Umbilical cord (tissue), 2 donors: ENCODE data around the gene MBOAT2. TPM values are rescaled to one million over a fixed set of nuclear protein-coding genes. Genes with fewer than 3 reads are reported as not detected.
"Not testable (repeated sequence)": the region's sequence is repeated elsewhere in the genome, so short reads cannot be mapped to it uniquely, and the experiment has no call there.

Source experiments
- DNase-seq: peaks from one replicate; pipeline ENCODE4 v3.0.0-alpha.2; 2015; ENCODE audit warnings: low spot score
- total RNA-seq: library from RNA; depleted of rRNA; stranded (reverse); fragments of >200 nt; gene quantifications from one replicate; pipeline ENCODE4 v1.2.3, GENCODE V29; 2014; ENCODE audit warnings: low replicate concordance; ENCODE audit not compliant: insufficient read depth

MBOAT2 gene
- total RNA-seq, 1 donor from 2014 or later = 34.2 TPM

GRCh38 chr2:8992643-8993042, 10.8 kb downstream of the MBOAT2 start:
- no peak for DNase-seq

GRCh38 chr2:8989536-8990079, 13.9 kb downstream of the MBOAT2 start:
- DNase-seq = no peak

GRCh38 chr2:8987410-8987809, 16.1 kb downstream of the MBOAT2 start:
- no peak for DNase-seq

- DNase-seq = no peak
Observed at GRCh38 chr2:8986327-8986976, 17.0 kb downstream of the MBOAT2 start.

- DNase-seq = no peak
Observed at GRCh38 chr2:8985561-8986326, 17.7 kb downstream of the MBOAT2 start.

- peak; percentile 18 for DNase-seq
Observed at GRCh38 chr2:8984855-8985254, 18.6 kb downstream of the MBOAT2 start.

- no peak for DNase-seq
Observed at GRCh38 chr2:8984157-8984556, 19.3 kb downstream of the MBOAT2 start.

- no peak for DNase-seq
Observed at GRCh38 chr2:8983571-8983970, 19.9 kb downstream of the MBOAT2 start.

- DNase-seq = no peak
Observed at GRCh38 chr2:8981876-8982275, 21.6 kb downstream of the MBOAT2 start.

GRCh38 chr2:8980096-8980495, 23.4 kb downstream of the MBOAT2 start:
- no peak for DNase-seq

GRCh38 chr2:8977758-8978157, 25.7 kb downstream of the MBOAT2 start:
- DNase-seq = no peak

GRCh38 chr2:8976442-8977259, 26.8 kb downstream of the MBOAT2 start:
- peak; percentile 83 for DNase-seq

- no peak for DNase-seq
Observed at GRCh38 chr2:8974016-8974415, 29.5 kb downstream of the MBOAT2 start.

GRCh38 chr2:8973017-8973416, 30.5 kb downstream of the MBOAT2 start:
- not testable (repeated sequence) for DNase-seq

- not testable (repeated sequence) for DNase-seq
Observed at GRCh38 chr2:8972535-8972934, 30.9 kb downstream of the MBOAT2 start.

- not testable (repeated sequence) for DNase-seq
Observed at GRCh38 chr2:8969348-8969747, 34.1 kb downstream of the MBOAT2 start.

- no peak for DNase-seq
Observed at GRCh38 chr2:8966123-8966908, 37.2 kb downstream of the MBOAT2 start.

GRCh38 chr2:8965216-8965969, 38.1 kb downstream of the MBOAT2 start:
- DNase-seq = no peak

- no peak for DNase-seq
Observed at GRCh38 chr2:8962890-8963289, 40.6 kb downstream of the MBOAT2 start.

GRCh38 chr2:8957628-8958027, 45.9 kb downstream of the MBOAT2 start:
- DNase-seq = no peak
